GM04504 (cell line): ENCODE measurements around the gene GFER.
"Not testable (repeated sequence)": the region's sequence is repeated elsewhere in the genome, so short reads cannot be mapped to it uniquely, and the experiment has no call there.

ENCODE experiments used
- DNase-seq: peaks from one replicate; pipeline ENCODE4 v3.0.0-alpha.2; 2012; ENCODE audit warnings: low read depth

GFER gene

DNA sequence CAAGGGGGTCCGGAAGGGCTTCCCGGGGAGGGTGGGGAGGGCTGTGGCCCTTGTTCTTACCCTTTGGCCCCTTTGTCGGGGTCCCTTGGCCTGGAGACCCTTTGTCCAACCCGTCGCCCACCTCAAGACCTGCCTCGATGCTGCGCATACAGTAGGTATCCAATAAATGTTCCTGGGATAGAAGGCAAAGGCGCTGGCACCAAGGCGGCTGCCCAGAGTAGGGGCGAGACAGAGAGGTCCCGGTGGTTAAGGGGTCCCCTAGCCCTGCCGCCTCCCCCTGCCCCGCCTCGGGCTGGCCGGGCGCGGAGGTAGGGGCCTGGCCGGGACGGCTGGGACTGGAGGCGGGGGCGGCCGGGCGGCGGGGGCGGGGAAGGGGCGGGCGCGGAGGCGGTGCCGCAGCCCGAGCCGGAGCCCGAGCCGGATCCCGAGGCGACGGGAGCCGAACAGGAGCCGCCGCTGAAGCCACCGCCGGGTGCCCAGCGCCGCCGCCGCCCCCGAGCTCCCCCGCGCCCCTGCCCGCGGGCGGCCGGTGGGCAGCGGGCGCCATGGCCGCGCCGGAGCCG lies 42.5 kb downstream of the GFER start, which contains the start of gene NHERF2:
TSS of gene NHERF2 (plus strand) at position 442 of the 563 bp plus-strand sequence. CDS start at position 546, 104 bp downstream.
- no peak for DNase-seq

DNA sequence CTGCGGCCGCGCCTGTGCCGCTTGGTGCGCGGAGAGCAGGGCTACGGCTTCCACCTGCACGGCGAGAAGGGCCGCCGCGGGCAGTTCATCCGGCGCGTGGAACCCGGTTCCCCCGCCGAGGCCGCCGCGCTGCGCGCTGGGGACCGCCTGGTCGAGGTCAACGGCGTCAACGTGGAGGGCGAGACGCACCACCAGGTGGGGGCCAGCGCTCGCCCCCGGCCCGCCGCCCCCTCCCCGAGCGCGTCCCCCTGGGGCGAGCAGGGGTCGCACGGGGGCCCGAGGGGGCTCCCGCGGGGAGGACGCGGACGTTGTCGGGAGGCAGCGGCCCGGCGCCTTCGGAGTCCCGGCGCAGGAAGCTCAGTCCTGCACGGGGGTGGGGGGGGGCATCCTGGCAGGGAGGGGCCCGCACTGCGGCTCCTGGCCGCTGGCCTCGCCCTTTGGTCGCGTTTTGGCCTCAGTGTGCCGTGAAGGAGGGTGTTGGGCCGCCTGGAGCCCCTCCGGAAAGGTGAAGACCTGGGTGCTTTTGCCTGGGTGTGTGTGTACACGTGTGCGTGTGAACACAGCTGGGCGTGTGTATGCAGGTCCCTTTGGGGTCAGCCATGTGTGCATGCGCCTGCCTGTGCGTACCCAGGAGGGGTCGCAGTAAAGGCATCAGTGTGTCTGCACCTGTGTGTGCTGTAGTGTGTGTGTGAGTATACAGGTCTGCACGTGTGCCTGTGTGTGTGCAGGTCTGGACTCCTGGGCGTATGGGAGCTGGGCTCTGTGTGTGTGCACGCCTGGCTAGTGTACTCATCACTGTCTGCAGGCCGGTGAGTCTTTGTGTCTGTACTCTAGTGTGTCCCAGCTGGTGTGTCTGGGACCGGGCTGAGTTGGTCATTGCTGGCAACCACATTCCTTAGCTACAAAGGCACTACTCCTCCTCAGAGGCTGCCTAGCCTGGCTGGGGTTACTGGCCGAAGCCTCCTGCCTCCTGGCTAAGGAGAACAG lies 43.3 kb downstream of the GFER start:
- DNase-seq = no peak

DNA sequence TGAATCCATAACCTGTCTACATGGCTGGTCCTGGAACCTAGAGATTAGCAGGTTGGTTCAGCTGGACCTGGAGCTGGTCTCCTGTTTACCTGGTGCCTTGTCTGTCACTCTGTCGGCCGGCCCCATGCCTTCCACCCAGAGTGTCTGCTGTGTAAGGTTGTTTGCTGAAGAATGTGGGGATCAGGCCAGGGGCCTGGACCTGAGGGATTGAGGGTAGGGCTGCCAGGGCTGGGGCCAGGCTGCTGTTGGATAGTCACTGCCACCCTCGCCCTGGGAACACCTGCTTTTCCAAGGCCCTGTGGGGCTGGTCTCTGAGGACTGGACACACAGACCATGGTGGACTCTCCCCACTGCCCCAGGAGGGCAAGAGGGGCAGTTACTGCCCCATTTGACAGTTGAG lies 44.2 kb downstream of the GFER start:
- no peak for DNase-seq

DNA sequence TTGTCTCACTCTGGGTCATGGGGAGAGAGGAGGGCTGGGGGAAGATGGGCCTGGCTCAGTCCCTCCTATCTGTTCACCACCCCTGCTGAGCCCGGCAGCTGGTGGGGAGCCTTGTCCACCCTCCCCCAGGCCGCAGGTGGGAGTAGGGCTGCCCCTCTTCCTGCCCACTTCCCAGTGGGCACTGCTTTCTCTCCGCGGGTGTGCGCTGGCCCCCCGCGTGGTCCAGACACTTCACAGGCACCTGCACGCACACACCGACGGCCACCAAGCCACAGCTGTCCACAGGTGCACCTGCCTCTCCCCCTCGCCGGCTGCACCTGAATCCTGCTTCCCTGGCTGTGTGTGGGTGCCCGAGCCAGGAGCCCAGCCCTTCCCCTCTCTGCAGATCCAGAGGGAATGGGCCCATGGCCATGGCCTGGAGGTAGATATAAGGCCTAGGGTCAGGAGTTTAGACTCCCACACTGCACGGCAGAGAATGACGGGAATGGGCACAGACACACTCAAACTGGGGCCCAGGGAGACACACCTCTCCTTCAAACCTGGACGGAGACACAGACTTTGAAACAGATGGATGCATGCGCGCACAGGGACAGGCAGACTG lies 44.7 kb downstream of the GFER start:
- no peak for DNase-seq

DNA sequence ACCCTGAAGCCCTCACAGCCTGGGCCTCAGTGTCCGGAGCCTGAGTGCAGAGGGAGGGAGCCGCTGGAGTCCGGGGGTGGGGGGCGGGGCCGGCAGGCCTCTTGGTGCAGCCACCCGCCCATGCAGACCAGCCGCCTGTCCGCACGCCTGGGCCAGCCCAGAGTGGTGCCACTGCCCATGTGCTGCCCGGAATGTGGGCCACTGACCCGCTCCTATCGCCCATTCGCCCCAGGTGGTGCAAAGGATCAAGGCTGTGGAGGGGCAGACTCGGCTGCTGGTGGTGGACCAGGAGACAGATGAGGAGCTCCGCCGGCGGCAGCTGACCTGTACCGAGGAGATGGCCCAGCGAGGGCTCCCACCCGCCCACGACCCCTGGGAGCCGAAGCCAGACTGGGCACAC lies 45.4 kb downstream of the GFER start:
- DNase-seq = no peak

DNA sequence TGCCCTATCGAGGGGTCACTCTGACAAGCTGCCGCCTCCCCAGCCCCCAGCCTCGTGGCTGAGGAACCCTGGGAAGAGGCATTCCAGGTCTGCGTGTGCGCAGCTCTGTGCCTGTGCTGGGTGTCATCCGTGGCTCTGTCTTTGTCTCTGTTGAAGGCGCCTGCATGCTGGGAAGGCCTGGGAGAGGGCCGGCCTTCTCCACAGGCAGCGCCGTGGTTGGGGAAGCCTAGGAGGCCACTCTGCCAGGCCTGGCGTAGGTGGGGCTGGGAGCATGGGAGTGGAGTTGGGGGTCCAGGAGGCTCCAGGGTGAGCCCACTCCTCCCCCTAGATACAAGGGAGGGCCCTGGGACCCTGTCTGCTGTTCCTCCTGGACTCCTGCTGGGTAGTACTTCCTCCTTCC lies 46.0 kb downstream of the GFER start:
- DNase-seq = no peak

DNA sequence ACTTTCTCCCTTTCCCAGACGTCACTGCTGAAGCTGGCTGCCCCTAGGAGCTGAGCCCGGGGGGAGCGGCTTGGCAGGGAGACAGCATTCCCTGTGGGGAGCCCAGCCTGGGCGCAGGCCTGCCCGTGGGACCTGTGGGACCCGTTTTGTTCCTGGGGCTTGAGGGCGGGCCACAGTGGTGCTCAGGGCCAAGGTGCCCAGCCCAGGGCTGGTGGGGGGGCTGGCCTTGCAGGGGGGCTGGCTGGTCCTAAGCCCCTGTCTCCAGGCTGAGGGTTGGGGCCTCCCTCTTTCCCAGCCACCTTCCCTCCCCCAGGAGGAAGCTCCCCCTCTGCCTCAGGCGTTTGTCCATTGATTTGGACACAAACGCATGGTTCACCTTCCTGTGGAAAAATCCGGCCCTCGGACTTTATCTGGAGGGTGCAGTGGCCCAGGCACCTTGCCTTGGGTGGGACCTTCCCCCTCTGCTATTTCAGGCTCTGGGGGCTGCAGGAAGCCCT lies 47.1 kb downstream of the GFER start:
- no peak for DNase-seq

DNA sequence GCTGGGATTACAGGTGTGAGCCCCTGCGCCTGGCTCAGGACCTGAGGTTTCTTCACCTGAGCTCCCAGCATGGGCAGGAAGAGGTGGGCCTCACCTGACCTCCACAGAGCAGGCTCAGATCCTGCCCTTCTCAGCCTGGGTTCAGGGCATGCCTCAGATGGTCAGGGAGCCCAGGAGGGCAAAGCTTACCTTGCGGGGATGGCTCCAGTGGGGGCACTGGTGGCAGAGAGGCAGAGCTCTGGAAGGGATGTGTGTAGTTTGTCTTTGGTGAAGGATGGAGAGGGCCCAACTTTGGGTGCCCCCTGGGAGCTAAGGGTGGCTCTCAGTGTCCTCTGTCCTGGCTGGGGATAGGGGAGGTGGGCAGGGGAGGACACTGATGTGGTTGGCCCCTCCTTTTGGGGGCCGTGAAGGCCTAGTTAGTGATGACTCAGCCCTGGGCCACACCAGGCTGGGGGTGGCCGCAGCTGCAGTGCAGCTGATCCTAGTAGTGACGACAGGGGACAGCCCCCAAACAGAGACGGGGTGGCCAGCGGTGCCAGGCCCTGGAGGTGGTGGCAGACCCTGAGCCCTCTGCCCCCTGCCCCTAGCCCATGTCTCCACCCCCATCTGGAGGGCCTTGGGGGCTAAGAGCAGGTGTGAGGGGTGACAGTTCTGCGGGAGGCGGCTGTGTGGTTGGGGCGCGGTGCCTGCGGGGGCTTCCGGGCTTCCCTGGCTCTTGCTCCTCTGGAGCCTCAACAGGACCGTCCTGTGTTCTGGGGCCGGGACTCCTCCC lies 48.5 kb downstream of the GFER start:
- DNase-seq = no peak

DNA sequence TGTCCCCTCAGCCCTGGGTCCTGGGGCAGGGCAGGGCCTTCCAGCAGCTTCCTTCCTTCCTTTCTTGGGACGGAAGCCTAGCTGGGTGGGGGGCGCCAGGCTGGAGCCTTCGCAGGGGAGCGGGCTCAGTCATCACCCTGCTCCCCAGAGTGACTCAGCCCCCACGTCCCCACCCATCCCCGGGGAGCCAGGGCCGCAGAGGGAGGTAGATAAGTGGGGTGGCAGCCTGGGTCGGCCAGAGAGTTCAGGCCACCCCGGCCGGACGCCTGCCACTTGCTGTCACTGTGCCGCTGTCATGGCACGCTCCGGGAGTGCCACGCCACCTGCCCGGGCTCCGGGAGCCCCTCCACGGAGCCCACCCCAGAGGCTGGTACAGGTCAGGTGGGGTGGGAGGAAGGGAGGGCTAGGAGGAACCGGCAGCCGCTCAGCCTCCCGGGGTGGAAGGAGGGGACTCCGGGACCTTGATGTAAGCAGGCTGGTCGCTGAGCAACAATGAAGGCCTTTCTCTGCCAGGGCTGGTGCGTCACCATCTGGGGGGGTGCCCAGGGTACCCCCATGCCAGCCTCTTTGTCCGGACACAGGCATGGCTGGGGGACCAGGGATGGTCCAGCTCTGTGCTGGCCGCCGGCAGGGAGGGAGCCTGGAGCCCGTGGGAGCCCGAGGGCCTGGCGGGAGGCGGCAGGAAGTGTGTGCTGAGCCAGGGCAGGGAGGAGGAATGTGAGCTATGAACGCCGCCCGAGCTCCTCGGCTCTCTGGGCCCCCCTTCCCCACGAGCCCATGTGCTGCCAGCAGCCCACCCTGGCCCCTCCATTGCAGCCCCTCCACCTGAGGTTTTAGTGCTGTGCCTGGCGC lies 49.3 kb downstream of the GFER start:
- DNase-seq = no peak

DNA sequence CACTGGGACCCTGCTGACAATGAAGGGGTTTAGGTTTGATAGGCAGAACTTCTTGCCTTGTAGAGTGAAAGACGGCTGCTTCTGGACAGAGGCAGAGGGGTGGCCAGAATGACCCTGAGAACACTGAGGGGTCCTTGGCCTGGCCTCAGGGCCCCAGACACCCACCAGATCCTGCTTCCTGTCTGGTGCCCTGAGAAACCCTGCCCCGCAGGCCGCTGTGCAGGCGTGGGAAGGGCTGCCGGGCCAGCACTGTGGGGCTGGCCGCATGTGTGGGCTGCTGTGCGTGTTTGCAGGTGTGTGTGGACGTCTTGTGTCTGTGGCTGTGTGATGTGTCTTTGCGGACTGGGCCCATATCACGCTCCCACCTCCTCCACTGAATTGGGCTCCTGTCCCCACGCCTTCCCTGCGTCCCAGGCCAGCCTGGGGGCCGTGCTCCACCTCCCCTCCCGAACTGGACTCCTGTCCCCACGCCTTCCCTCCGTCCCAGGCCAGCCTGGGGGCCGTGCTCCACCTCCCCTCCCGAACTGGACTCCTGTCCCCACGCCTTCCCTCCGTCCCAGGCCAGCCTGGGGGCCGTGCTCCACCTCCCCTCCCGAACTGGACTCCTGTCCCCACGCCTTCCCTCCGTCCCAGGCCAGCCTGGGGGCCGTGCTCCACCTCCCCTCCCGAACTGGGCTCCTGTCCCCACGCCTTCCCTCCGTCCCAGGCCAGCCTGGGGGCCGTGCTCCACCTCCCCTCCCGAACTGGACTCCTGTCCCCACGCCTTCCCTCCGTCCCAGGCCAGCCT lies 50.1 kb downstream of the GFER start:
- DNase-seq = not testable (repeated sequence)

DNA sequence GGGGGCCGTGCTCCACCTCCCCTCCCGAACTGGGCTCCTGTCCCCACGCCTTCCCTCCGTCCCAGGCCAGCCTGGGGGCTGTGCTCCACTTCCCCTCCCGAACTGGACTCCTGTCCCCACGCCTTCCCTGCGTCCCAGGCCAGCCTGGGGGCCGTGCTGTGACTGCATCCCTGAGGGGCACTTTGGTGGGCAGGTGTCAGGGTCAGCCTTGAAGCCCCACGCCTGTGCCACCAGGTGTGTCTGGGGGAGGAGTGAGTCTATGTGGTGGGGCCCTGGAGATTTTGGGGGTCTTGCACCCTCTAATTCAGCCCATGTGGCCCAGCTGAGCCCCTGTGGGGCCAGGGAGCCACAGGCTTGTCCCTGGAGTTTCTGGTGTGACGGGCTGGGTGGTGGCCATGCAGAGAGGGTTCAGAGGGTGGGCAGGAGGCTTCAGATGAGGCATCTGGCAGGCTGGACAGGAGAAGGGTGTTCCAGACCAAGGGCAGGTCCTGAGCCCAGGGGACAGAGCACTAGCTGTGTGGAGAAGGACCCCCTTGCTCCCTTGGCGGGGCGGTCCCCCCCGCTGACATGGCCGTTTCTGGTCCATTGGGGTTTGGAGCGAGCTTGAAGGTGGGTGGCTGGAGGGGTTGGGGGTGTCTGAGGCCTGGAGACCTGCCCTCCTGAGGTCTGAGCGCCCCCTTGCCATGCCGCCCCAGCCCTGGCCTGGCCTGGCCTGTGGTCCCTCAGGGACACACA lies 50.9 kb downstream of the GFER start:
- no peak for DNase-seq

DNA sequence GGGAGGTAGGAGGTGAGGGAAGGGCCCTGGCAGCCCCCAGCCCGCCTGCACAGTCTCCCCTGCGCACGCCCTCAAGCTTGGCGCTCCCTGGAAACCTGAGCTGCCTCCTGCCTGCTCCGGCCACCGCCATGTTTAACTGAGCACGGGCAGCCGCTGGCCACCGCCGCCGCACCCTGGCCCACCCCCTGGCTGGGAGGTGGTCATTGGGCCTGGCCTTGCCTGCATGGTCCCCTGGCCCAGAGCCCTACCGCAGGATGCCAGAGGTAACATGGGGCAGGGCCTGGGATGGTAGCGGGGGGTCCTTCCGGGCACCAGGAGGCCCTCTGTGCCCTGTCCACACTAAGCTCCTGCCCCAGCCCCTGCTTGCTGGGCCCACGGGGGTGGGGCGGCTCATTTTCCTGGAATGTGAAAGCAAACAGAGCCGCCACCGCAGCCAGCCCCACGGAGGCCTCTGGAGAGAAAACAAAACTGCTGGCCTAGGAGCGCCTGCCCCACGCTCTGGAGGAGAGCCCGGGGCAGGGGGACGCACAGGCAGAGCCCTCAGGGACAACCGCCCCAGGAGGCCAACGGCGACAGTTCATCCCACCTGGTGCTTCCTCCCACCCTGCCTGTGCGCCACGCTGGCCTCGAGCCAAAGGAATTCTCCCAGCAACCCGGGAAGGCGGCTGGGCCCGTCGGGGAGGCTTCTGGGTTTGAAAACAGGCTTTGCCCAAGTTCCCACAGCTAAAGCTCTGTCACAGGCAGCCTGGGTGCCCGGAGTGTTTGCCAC lies 51.6 kb downstream of the GFER start:
- DNase-seq = peak; percentile 74

DNA sequence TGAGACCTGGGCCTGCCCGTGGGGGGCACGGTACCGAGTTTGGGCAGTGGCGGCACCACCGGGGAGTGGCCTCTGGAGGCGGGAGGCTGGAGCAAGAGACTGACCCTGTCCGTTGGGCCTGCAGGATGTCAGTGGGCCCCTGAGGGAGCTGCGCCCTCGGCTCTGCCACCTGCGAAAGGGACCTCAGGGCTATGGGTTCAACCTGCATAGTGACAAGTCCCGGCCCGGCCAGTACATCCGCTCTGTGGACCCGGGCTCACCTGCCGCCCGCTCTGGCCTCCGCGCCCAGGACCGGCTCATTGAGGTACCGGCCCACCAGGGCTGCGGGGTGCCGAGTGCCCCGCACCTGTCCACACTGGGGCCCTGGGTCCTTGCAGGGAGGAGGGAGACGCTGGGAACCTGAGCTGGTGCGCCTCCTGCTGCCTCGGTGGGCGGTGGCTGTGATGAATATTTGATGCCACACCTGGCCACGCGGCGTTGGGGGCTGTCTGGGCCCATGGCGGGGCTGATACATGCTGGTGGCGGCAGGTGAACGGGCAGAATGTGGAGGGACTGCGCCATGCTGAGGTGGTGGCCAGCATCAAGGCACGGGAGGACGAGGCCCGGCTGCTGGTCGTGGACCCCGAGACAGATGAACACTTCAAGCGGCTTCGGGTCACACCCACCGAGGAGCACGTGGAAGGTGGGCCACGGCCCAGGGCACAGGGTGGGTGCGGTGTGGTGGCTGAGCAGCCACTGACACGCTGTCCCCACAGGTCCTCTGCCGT lies 52.4 kb downstream of the GFER start:
- no peak for DNase-seq

DNA sequence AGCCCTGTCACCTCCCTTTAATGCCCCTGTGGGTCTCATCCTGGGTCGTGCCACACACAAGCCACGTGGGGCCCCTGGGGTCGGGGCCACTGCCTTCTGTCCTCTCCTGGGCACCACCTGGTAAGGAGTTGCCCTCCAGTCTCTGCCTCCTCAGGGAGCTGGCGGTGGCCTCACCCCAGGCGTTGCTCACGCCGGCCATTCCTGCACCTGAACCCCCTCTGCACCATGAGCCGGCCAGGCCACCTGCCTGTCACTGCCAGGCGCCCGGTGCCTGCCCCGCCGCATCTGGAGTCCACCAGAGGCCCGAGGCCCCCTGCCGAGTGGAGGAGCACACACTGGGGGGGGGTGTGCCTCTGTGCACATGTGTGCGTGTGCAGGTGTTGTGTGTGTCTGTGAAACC lies 53.1 kb downstream of the GFER start:
- no peak for DNase-seq
